ENCODE results near the gene BGLAP.

GRCh38 chr1:156241926-156242325, at the start of gene BGLAP:
- TF ChIP-seq, protein P1, sequence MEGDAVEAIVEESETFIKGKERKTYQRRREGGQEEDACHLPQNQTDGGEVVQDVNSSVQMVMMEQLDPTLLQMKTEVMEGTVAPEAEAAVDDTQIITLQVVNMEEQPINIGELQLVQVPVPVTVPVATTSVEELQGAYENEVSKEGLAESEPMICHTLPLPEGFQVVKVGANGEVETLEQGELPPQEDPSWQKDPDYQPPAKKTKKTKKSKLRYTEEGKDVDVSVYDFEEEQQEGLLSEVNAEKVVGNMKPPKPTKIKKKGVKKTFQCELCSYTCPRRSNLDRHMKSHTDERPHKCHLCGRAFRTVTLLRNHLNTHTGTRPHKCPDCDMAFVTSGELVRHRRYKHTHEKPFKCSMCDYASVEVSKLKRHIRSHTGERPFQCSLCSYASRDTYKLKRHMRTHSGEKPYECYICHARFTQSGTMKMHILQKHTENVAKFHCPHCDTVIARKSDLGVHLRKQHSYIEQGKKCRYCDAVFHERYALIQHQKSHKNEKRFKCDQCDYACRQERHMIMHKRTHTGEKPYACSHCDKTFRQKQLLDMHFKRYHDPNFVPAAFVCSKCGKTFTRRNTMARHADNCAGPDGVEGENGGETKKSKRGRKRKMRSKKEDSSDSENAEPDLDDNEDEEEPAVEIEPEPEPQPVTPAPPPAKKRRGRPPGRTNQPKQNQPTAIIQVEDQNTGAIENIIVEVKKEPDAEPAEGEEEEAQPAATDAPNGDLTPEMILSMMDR (IDR thresholded peaks at IDR 0.05) = no peak
- no peak for TF ChIP-seq POLR2A (IDR thresholded peaks at IDR 0.05)
